Lower leg skin (tissue), 3 donors: ENCODE results near the gene AGBL1.

Source experiments
- POLR2A ChIP-seq, 2 donors: fragments of 450-650 bp; IDR thresholded peaks; one replicate each; pipeline ENCODE4 v1.6.1; 2016 to 2017; ENCODE audit warnings: antibody characterized with exemption in 2 of 2, mild to moderate bottlenecking in 1 of 2, moderate library complexity in 1 of 2
- TF ChIP-seq, protein P1 (sequence below), 3 donors: fragments of 450-650 bp; IDR thresholded peaks; one replicate each; pipeline ENCODE4 v1.5.1; 2016; ENCODE audit warnings: antibody characterized with exemption in 3 of 3, mild to moderate bottlenecking in 3 of 3, moderate library complexity in 2 of 3

DNA sequence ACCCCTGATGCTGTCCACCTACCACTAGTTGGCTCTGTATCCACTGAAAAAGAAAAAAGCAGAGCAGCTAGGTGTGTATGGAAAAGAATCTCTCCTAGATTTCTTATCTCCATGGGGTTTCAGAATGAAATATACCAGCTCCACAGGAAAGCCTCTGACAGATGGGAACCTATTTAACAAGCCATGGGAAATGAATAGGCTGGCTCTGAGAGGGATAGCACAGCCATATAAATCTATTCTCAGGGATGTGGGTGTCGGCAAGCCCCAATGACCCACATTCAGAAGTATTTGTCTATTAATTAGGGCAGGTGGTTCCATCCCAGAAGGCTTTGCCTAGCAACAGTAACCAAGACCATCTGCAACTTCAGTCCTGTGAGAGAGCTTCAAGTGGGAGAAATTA, 694.1 kb downstream of the AGBL1 start:
- TF ChIP-seq, protein P1, sequence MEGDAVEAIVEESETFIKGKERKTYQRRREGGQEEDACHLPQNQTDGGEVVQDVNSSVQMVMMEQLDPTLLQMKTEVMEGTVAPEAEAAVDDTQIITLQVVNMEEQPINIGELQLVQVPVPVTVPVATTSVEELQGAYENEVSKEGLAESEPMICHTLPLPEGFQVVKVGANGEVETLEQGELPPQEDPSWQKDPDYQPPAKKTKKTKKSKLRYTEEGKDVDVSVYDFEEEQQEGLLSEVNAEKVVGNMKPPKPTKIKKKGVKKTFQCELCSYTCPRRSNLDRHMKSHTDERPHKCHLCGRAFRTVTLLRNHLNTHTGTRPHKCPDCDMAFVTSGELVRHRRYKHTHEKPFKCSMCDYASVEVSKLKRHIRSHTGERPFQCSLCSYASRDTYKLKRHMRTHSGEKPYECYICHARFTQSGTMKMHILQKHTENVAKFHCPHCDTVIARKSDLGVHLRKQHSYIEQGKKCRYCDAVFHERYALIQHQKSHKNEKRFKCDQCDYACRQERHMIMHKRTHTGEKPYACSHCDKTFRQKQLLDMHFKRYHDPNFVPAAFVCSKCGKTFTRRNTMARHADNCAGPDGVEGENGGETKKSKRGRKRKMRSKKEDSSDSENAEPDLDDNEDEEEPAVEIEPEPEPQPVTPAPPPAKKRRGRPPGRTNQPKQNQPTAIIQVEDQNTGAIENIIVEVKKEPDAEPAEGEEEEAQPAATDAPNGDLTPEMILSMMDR (IDR thresholded peaks at IDR 0.05), result no peak
- no peak for TF ChIP-seq POLR2A (IDR thresholded peaks at IDR 0.05)
